K562 (cell line): ENCODE results near the gene TIMM50. TPM values are rescaled to one million over a fixed set of nuclear protein-coding genes. Genes with fewer than 3 reads are reported as not detected.

Experiments
- CHD2 ChIP-seq: IDR thresholded peaks from 2 replicates; pipeline ENCODE4 v1.6.1; 2011; ENCODE audit warnings: low read depth, low read length
- FOSL1 ChIP-seq: fragments of 200-800 bp; sonication (Bioruptor generic); conservative IDR thresholded peaks from 2 replicates; pipeline ENCODE4 v1.6.1; 2016; ENCODE audit warnings: missing genetic modification characterization, missing compliant biosample characterization
- MBD2 ChIP-seq: sonication (generic); IDR thresholded peaks from 2 replicates; pipeline ENCODE4 v1.6.1; 2016; ENCODE audit warnings: low read depth, borderline replicate concordance
- TAF1 ChIP-seq: IDR thresholded peaks from 2 replicates; pipeline ENCODE4 v1.6.1; 2011; ENCODE audit warnings: mild to moderate bottlenecking, low read length, moderate library complexity; ENCODE audit not compliant: insufficient read depth, control insufficient read depth, severe bottlenecking; ENCODE audit errors: extremely low read depth
- polyA plus RNA-seq, 8 experiments: library from polyadenylated mRNA; depleted of rRNA in 4 of 8; stranded (reverse) in 5 of 8; unstranded in 3 of 8; fragments of >200 nt; fragmentation: Nextera tagmentation in 2 of 8; fragmentation: Illumina TruSeq in 1 of 8; extraction: Ambion mirVana in 2 of 8; extraction: Trizol in 1 of 8; gene quantifications; 2 replicates each; pipeline versions ENCODE4 v1.2.1 to v1.2.3, GENCODE V29; 2011 to 2014; ENCODE audit warnings: inconsistent platforms in 1 of 8, missing spikeins in 1 of 8
- total RNA-seq, 7 experiments: library from RNA; depleted of rRNA in 6 of 7; stranded (reverse); fragments of >200 nt in 6 of 7; fragmentation: Illumina TruSeq in 2 of 7; extraction: Trizol in 2 of 7; gene quantifications; 2 replicates each; pipeline versions ENCODE4 v1.2.1 to v1.2.3, GENCODE V29; 2011 to 2021; ENCODE audit warnings: low replicate concordance in 1 of 7
- TF ChIP-seq, protein P1 (sequence below), 2 experiments: fragments of 450-650 bp in 1 of 2; sonication (generic) in 1 of 2; formaldehyde crosslinking in 1 of 2; IDR thresholded peaks; 2 replicates each; pipeline versions ENCODE4 v1.7.1 to v1.9.0; 2016 to 2022; ENCODE audit warnings: inconsistent platforms in 1 of 2, mild to moderate bottlenecking in 1 of 2, missing genetic modification reagents in 1 of 2
- TF ChIP-seq, protein P2 (sequence below): fragments of 450-650 bp; IDR thresholded peaks from 2 replicates; pipeline ENCODE4 v1.6.1; 2017; ENCODE audit warnings: antibody characterized with exemption
- TF ChIP-seq, protein P3 (sequence below): sonication (generic); formaldehyde crosslinking; IDR thresholded peaks from 2 replicates; pipeline ENCODE4 v1.5.0; 2020; ENCODE audit warnings: missing genetic modification reagents
- TF ChIP-seq, protein P4 (sequence below): fragments of 250-450 bp; sonication (Bioruptor Pico); IDR thresholded peaks from 2 replicates; pipeline ENCODE4 v1.8.0; 2022; ENCODE audit warnings: moderate library complexity, mild to moderate bottlenecking, inconsistent platforms
- TF ChIP-seq, protein P5 (sequence below): fragments of 250-450 bp; sonication (Bioruptor Pico); IDR thresholded peaks from 2 replicates; pipeline ENCODE4 v1.4.0; 2020; ENCODE audit warnings: borderline replicate concordance
- TF ChIP-seq, protein P6 (sequence below): sonication (generic); formaldehyde crosslinking; IDR thresholded peaks from 2 replicates; pipeline ENCODE4 v1.8.0; 2022; ENCODE audit warnings: mild to moderate bottlenecking, missing genetic modification reagents

TIMM50 gene
- total and polyA plus RNA-seq, 9 of the 15 experiments (the other 6 are each of a cell fraction or from before 2014, with no cell fraction given) = 28.3 to 221 (median 170) TPM

DNA sequence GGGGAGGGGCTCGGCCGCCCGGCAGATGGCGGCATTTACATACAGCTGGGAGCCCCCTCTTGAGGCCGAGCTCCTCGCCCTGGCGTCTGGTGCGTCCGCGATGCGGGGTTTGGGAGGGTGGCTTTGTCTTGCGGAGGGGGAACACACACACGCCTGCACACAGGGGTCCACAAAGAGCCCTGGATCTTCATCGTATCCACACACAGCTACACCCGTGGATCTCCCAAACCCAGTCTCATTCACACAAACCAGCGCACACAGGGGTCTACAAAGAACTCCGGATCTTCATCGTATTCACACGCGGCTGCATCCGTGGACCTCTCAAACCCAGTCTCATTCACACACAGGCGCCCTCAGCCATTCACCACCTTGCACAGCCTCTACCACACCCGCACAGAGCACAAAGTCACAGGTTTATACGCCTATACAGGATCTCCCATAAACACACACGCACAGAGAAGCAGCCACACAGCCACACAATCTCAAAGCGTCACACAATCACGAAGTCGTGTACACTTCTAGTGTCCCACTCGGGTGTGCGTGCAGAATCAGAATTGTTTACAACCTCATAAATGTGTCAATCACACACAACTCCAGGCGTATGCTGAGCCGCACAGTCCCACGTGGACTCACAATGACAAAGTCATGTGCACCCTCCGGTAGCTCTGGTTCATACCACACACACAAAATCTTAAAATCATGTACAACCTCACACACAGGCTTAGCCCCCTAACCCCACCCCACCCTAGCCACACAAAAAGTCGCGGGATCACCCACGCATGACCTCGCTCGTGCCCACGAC, 17.6 kb downstream of the TIMM50 start (continued):
- TF ChIP-seq, protein P1, sequence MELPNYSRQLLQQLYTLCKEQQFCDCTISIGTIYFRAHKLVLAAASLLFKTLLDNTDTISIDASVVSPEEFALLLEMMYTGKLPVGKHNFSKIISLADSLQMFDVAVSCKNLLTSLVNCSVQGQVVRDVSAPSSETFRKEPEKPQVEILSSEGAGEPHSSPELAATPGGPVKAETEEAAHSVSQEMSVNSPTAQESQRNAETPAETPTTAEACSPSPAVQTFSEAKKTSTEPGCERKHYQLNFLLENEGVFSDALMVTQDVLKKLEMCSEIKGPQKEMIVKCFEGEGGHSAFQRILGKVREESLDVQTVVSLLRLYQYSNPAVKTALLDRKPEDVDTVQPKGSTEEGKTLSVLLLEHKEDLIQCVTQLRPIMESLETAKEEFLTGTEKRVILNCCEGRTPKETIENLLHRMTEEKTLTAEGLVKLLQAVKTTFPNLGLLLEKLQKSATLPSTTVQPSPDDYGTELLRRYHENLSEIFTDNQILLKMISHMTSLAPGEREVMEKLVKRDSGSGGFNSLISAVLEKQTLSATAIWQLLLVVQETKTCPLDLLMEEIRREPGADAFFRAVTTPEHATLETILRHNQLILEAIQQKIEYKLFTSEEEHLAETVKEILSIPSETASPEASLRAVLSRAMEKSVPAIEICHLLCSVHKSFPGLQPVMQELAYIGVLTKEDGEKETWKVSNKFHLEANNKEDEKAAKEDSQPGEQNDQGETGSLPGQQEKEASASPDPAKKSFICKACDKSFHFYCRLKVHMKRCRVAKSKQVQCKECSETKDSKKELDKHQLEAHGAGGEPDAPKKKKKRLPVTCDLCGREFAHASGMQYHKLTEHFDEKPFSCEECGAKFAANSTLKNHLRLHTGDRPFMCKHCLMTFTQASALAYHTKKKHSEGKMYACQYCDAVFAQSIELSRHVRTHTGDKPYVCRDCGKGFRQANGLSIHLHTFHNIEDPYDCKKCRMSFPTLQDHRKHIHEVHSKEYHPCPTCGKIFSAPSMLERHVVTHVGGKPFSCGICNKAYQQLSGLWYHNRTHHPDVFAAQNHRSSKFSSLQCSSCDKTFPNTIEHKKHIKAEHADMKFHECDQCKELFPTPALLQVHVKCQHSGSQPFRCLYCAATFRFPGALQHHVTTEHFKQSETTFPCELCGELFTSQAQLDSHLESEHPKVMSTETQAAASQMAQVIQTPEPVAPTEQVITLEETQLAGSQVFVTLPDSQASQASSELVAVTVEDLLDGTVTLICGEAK (IDR thresholded peaks at IDR 0.05) = 0 out of 2 replicates have a peak, but pooled peaks have one; percentile 48
- TF ChIP-seq, protein P1 (CRISPR knock-in tag; IDR thresholded peaks at IDR 0.05) = no peak
- TF ChIP-seq, protein P2, sequence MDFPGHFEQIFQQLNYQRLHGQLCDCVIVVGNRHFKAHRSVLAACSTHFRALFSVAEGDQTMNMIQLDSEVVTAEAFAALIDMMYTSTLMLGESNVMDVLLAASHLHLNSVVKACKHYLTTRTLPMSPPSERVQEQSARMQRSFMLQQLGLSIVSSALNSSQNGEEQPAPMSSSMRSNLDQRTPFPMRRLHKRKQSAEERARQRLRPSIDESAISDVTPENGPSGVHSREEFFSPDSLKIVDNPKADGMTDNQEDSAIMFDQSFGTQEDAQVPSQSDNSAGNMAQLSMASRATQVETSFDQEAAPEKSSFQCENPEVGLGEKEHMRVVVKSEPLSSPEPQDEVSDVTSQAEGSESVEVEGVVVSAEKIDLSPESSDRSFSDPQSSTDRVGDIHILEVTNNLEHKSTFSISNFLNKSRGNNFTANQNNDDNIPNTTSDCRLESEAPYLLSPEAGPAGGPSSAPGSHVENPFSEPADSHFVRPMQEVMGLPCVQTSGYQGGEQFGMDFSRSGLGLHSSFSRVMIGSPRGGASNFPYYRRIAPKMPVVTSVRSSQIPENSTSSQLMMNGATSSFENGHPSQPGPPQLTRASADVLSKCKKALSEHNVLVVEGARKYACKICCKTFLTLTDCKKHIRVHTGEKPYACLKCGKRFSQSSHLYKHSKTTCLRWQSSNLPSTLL = peak; percentile 78
- TF ChIP-seq, protein P3, sequence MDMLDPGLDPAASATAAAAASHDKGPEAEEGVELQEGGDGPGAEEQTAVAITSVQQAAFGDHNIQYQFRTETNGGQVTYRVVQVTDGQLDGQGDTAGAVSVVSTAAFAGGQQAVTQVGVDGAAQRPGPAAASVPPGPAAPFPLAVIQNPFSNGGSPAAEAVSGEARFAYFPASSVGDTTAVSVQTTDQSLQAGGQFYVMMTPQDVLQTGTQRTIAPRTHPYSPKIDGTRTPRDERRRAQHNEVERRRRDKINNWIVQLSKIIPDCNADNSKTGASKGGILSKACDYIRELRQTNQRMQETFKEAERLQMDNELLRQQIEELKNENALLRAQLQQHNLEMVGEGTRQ = 0 out of 2 replicates have a peak, but pooled peaks have one; percentile 26
- TF ChIP-seq, protein P4, sequence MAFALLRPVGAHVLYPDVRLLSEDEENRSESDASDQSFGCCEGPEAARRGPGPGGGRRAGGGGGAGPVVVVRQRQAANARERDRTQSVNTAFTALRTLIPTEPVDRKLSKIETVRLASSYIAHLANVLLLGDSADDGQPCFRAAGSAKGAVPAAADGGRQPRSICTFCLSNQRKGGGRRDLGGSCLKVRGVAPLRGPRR = no peak
- TF ChIP-seq TAF1 (peak; percentile 29), FOSL1 (tag) (no peak), CHD2 (peak; percentile 46; the same call in 1 of the 2 replicates), MBD2 (no peak)
- TF ChIP-seq, protein P5, sequence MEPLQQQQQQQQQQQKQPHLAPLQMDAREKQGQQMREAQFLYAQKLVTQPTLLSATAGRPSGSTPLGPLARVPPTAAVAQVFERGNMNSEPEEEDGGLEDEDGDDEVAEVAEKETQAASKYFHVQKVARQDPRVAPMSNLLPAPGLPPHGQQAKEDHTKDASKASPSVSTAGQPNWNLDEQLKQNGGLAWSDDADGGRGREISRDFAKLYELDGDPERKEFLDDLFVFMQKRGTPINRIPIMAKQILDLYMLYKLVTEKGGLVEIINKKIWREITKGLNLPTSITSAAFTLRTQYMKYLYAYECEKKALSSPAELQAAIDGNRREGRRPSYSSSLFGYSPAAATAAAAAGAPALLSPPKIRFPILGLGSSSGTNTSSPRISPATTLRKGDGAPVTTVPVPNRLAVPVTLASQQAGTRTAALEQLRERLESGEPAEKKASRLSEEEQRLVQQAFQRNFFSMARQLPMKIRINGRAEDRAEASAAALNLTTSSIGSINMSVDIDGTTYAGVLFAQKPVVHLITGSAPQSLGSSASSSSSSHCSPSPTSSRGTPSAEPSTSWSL (CRISPR knock-in tag) = no peak
- TF ChIP-seq, protein P6, sequence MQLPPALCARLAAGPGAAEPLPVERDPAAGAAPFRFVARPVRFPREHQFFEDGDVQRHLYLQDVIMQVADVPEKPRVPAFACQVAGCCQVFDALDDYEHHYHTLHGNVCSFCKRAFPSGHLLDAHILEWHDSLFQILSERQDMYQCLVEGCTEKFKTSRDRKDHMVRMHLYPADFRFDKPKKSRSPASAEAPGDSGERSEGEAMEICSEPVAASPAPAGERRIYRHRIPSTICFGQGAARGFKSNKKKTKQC (CRISPR knock-in tag) = no peak
